ENCODE measurements around the gene RBBP8NL.

The RBBP8NL gene

GRCh38 chr20:62459488-62459887 is 32.1 kb upstream of the RBBP8NL start:
- Histone ChIP-seq H3K27me3 (ENCODE audit: insufficient read depth, low read length) (no peaks in the 10 kb centered on the region), H3K9ac (ENCODE audit: low read depth, low read length) (no peak overlapping the region), H3K9me3 (ENCODE audit: insufficient read depth, low read depth, low read length) (no peaks in the 10 kb centered on the region), H3K4me1 (ENCODE audit: insufficient read depth, low read length) (no peaks in the 10 kb centered on the region), H3K36me3 (ENCODE audit: insufficient read depth, low read length) (no peaks in the 10 kb centered on the region), H3K27ac (ENCODE audit: low read depth, low read length) (no peak overlapping the region), H3K4me3 (ENCODE audit: low read length) (no peak overlapping the region)
- 78% methylated on average over 14 of the region's 14 CpGs for WGBS

- Histone ChIP-seq H3K4me3 (ENCODE audit: low read length) (no peak overlapping the region), H3K36me3 (ENCODE audit: insufficient read depth, low read length) (no peaks in the 10 kb centered on the region), H3K9ac (ENCODE audit: low read depth, low read length) (no peak overlapping the region), H3K27ac (ENCODE audit: low read depth, low read length) (no peak overlapping the region), H3K27me3 (ENCODE audit: insufficient read depth, low read length) (no peaks in the 10 kb centered on the region), H3K9me3 (ENCODE audit: insufficient read depth, low read depth, low read length) (no peaks in the 10 kb centered on the region), H3K4me1 (ENCODE audit: insufficient read depth, low read length) (no peaks in the 10 kb centered on the region)
- WGBS = 88% methylated on average over 41 of the region's 41 CpGs
Observed at GRCh38 chr20:62458275-62459251, 31.2 kb upstream of the RBBP8NL start.

- WGBS = 92% methylated on average over 20 of the region's 20 CpGs
- no peaks in the 10 kb centered on the region for H3K36me3 ChIP-seq (ENCODE audit: insufficient read depth, low read length)
- H3K4me3 ChIP-seq (ENCODE audit: low read length) = no peak overlapping the region
- no peaks in the 10 kb centered on the region for H3K27me3 ChIP-seq (ENCODE audit: insufficient read depth, low read length)
- H3K9me3 ChIP-seq (ENCODE audit: insufficient read depth, low read depth, low read length) = no peaks in the 10 kb centered on the region
- H3K27ac ChIP-seq (ENCODE audit: low read depth, low read length) = no peak overlapping the region
- H3K4me1 ChIP-seq (ENCODE audit: insufficient read depth, low read length) = no peaks in the 10 kb centered on the region
- H3K9ac ChIP-seq (ENCODE audit: low read depth, low read length) = no peak overlapping the region
Observed at GRCh38 chr20:62457831-62458230, 30.5 kb upstream of the RBBP8NL start.

- H3K36me3 ChIP-seq (ENCODE audit: insufficient read depth, low read length) = no peaks in the 10 kb centered on the region
- no peaks in the 10 kb centered on the region for H3K4me1 ChIP-seq (ENCODE audit: insufficient read depth, low read length)
- 92% methylated on average over 17 of the region's 17 CpGs for WGBS
- no peak overlapping the region for H3K9ac ChIP-seq (ENCODE audit: low read depth, low read length)
- no peak overlapping the region for H3K27ac ChIP-seq (ENCODE audit: low read depth, low read length)
- no peaks in the 10 kb centered on the region for H3K27me3 ChIP-seq (ENCODE audit: insufficient read depth, low read length)
- no peaks in the 10 kb centered on the region for H3K9me3 ChIP-seq (ENCODE audit: insufficient read depth, low read depth, low read length)
- H3K4me3 ChIP-seq (ENCODE audit: low read length) = no peak overlapping the region
Observed at GRCh38 chr20:62457098-62457497, 29.8 kb upstream of the RBBP8NL start.

GRCh38 chr20:62455929-62456328 is 28.6 kb upstream of the RBBP8NL start:
- 84% methylated on average over 15 of the region's 15 CpGs for whole genome bisulfite sequencing
- H3K9me3 ChIP-seq (ENCODE audit: insufficient read depth, low read depth, low read length) = no peaks in the 10 kb centered on the region
- H3K36me3 ChIP-seq (ENCODE audit: insufficient read depth, low read length) = no peaks in the 10 kb centered on the region
- no peak overlapping the region for H3K4me3 ChIP-seq (ENCODE audit: low read length)
- no peaks in the 10 kb centered on the region for H3K4me1 ChIP-seq (ENCODE audit: insufficient read depth, low read length)
- no peak overlapping the region for H3K27ac ChIP-seq (ENCODE audit: low read depth, low read length)
- H3K27me3 ChIP-seq (ENCODE audit: insufficient read depth, low read length) = no peaks in the 10 kb centered on the region
- H3K9ac ChIP-seq (ENCODE audit: low read depth, low read length) = no peak overlapping the region

- Histone ChIP-seq H3K36me3 (ENCODE audit: insufficient read depth, low read length) (no peaks in the 10 kb centered on the region), H3K27me3 (ENCODE audit: insufficient read depth, low read length) (no peaks in the 10 kb centered on the region), H3K9me3 (ENCODE audit: insufficient read depth, low read depth, low read length) (no peaks in the 10 kb centered on the region), H3K4me1 (ENCODE audit: insufficient read depth, low read length) (no peaks in the 10 kb centered on the region), H3K27ac (ENCODE audit: low read depth, low read length) (no peak overlapping the region), H3K9ac (ENCODE audit: low read depth, low read length) (no peak overlapping the region), H3K4me3 (ENCODE audit: low read length) (no peak overlapping the region)
- WGBS = 73% methylated on average over 30 of the region's 30 CpGs
Observed at GRCh38 chr20:62454904-62455636, 27.7 kb upstream of the RBBP8NL start.

- H3K36me3 ChIP-seq (ENCODE audit: insufficient read depth, low read length) = no peaks in the 10 kb centered on the region
- H3K9me3 ChIP-seq (ENCODE audit: insufficient read depth, low read depth, low read length) = no peaks in the 10 kb centered on the region
- H3K9ac ChIP-seq (ENCODE audit: low read depth, low read length) = no peak overlapping the region
- no peaks in the 10 kb centered on the region for H3K27me3 ChIP-seq (ENCODE audit: insufficient read depth, low read length)
- H3K4me3 ChIP-seq (ENCODE audit: low read length) = no peak overlapping the region
- WGBS = 88% methylated on average over 17 of the region's 17 CpGs
- H3K4me1 ChIP-seq (ENCODE audit: insufficient read depth, low read length) = no peaks in the 10 kb centered on the region
- H3K27ac ChIP-seq (ENCODE audit: low read depth, low read length) = no peak overlapping the region
Observed at GRCh38 chr20:62453186-62453808, 26.0 kb upstream of the RBBP8NL start.

GRCh38 chr20:62452475-62453095 is 25.2 kb upstream of the RBBP8NL start:
- H3K27ac ChIP-seq (ENCODE audit: low read depth, low read length) = no peak overlapping the region
- no peaks in the 10 kb centered on the region for H3K36me3 ChIP-seq (ENCODE audit: insufficient read depth, low read length)
- no peak overlapping the region for H3K9ac ChIP-seq (ENCODE audit: low read depth, low read length)
- 84% methylated on average over 18 of the region's 18 CpGs for WGBS
- no peaks in the 10 kb centered on the region for H3K27me3 ChIP-seq (ENCODE audit: insufficient read depth, low read length)
- H3K4me1 ChIP-seq (ENCODE audit: insufficient read depth, low read length) = no peaks in the 10 kb centered on the region
- no peak overlapping the region for H3K4me3 ChIP-seq (ENCODE audit: low read length)
- H3K9me3 ChIP-seq (ENCODE audit: insufficient read depth, low read depth, low read length) = no peaks in the 10 kb centered on the region

GRCh38 chr20:62451970-62452369 is 24.6 kb upstream of the RBBP8NL start:
- WGBS = 77% methylated on average over 3 of the region's 3 CpGs
- Histone ChIP-seq H3K27me3 (ENCODE audit: insufficient read depth, low read length) (no peaks in the 10 kb centered on the region), H3K9me3 (ENCODE audit: insufficient read depth, low read depth, low read length) (no peaks in the 10 kb centered on the region), H3K36me3 (ENCODE audit: insufficient read depth, low read length) (no peaks in the 10 kb centered on the region), H3K4me3 (ENCODE audit: low read length) (no peak overlapping the region), H3K4me1 (ENCODE audit: insufficient read depth, low read length) (no peaks in the 10 kb centered on the region), H3K27ac (ENCODE audit: low read depth, low read length) (no peak overlapping the region), H3K9ac (ENCODE audit: low read depth, low read length) (no peak overlapping the region)

- WGBS = 81% methylated on average over 10 of the region's 10 CpGs
- Histone ChIP-seq H3K4me1 (ENCODE audit: insufficient read depth, low read length) (no peaks in the 10 kb centered on the region), H3K9ac (ENCODE audit: low read depth, low read length) (no peak overlapping the region), H3K27me3 (ENCODE audit: insufficient read depth, low read length) (no peaks in the 10 kb centered on the region), H3K9me3 (ENCODE audit: insufficient read depth, low read depth, low read length) (no peaks in the 10 kb centered on the region), H3K36me3 (ENCODE audit: insufficient read depth, low read length) (no peaks in the 10 kb centered on the region), H3K4me3 (ENCODE audit: low read length) (no peak overlapping the region), H3K27ac (ENCODE audit: low read depth, low read length) (no peak overlapping the region)
Observed at GRCh38 chr20:62451156-62451767, 23.9 kb upstream of the RBBP8NL start.

Measured in HUES64 (cell line).